ENCODE measurements around the gene EMCN.
"Not testable (repeated sequence)": the region's sequence is repeated elsewhere in the genome, so short reads cannot be mapped to it uniquely, and the experiment has no call there.

EMCN gene

GRCh38 chr4:100540131-100540530 lies 22.3 kb upstream of the EMCN start:
- no peak for TF ChIP-seq CTCF (IDR thresholded peaks at IDR 0.05; ENCODE audit: extremely low read depth, missing control alignments)
- no peak for DNase-seq (ENCODE audit: low spot score)

GRCh38 chr4:100539706-100540105 lies 21.9 kb upstream of the EMCN start:
- TF ChIP-seq CTCF (IDR thresholded peaks at IDR 0.05; ENCODE audit: extremely low read depth, missing control alignments) = no peak
- DNase-seq (ENCODE audit: low spot score) = no peak

- no peak for DNase-seq (ENCODE audit: low spot score)
- no peak for TF ChIP-seq CTCF (IDR thresholded peaks at IDR 0.05; ENCODE audit: extremely low read depth, missing control alignments)
Observed at GRCh38 chr4:100533741-100534140, 15.9 kb upstream of the EMCN start.

- DNase-seq (ENCODE audit: low spot score) = not testable (repeated sequence)
Observed at GRCh38 chr4:100530161-100530560, 12.3 kb upstream of the EMCN start.

- no peak for TF ChIP-seq CTCF (IDR thresholded peaks at IDR 0.05; ENCODE audit: extremely low read depth, missing control alignments)
- DNase-seq (ENCODE audit: low spot score) = no peak
Observed at GRCh38 chr4:100525686-100526085, 7.9 kb upstream of the EMCN start.

- TF ChIP-seq CTCF (IDR thresholded peaks at IDR 0.05; ENCODE audit: extremely low read depth, missing control alignments) = no peak
- DNase-seq (ENCODE audit: low spot score) = no peak
Observed at GRCh38 chr4:100519205-100519604, 1.4 kb upstream of the EMCN start.

GRCh38 chr4:100516225-100516624 lies 1.6 kb downstream of the EMCN start:
- no peak for DNase-seq (ENCODE audit: low spot score)
- no peak for TF ChIP-seq CTCF (IDR thresholded peaks at IDR 0.05; ENCODE audit: extremely low read depth, missing control alignments)

GRCh38 chr4:100511896-100512295 lies 5.9 kb downstream of the EMCN start:
- no peak for DNase-seq (ENCODE audit: low spot score)
- no peak for TF ChIP-seq CTCF (IDR thresholded peaks at IDR 0.05; ENCODE audit: extremely low read depth, missing control alignments)

Data from GM20000 (cell line).